Glutamatergic neuron (in vitro differentiated cells): Measurements from ENCODE around the gene PBX3. TPM values are rescaled to one million over a fixed set of nuclear protein-coding genes. Genes with fewer than 3 reads are reported as not detected.

Source experiments
- total RNA-seq: library from RNA; stranded (reverse); fragmentation: NEBNext Ultra II Directional; extraction: Animal tissue kit (Norgen Biotek cat#: 25700); gene quantifications from one replicate; pipeline ENCODE4 v1.2.1, GENCODE V29; 2021; ENCODE audit not compliant: unreplicated experiment

The PBX3 gene
- total RNA-seq, 1 donor from 2014 or later: 51.2 TPM

Other genes starting within 250 kb of the PBX3 start
- gene MAPKAP1, start 40.2 kb upstream of the PBX3 start, total RNA-seq: 59.6 TPM